ENCODE measurements around the gene MYO6.
A peak's percentile ranks its signal among the peaks of the same experiment; 100 is the strongest.
"Not testable (repeated sequence)": the region's sequence is repeated elsewhere in the genome, so short reads cannot be mapped to it uniquely, and the experiment has no call there.

MYO6 gene

GRCh38 chr6:75884822-75885221 lies 135.8 kb downstream of the MYO6 start:
- DNase-seq (ENCODE audit: low spot score) = no peak

- no peak for DNase-seq (ENCODE audit: low spot score)
Observed at GRCh38 chr6:75892384-75892783, 143.3 kb downstream of the MYO6 start.

- peak; percentile 65 for DNase-seq (ENCODE audit: low spot score)
Observed at GRCh38 chr6:75893058-75893775, 144.2 kb downstream of the MYO6 start.

GRCh38 chr6:75893776-75894152 lies 144.7 kb downstream of the MYO6 start:
- no peak for DNase-seq (ENCODE audit: low spot score)

- no peak for DNase-seq (ENCODE audit: low spot score)
Observed at GRCh38 chr6:75896526-75896925, 147.5 kb downstream of the MYO6 start.

GRCh38 chr6:75900216-75900615 lies 151.2 kb downstream of the MYO6 start:
- not testable (repeated sequence) for DNase-seq (ENCODE audit: low spot score)

GRCh38 chr6:75905129-75905528 lies 156.1 kb downstream of the MYO6 start:
- not testable (repeated sequence) for DNase-seq (ENCODE audit: low spot score)

GRCh38 chr6:75906871-75907270 lies 157.8 kb downstream of the MYO6 start:
- DNase-seq (ENCODE audit: low spot score) = no peak

- DNase-seq (ENCODE audit: low spot score) = no peak
Observed at GRCh38 chr6:75907444-75907843, 158.4 kb downstream of the MYO6 start.

GRCh38 chr6:75913040-75913439 lies 164.0 kb downstream of the MYO6 start:
- no peak for DNase-seq (ENCODE audit: low spot score)

GRCh38 chr6:75922226-75922625 lies 173.2 kb downstream of the MYO6 start:
- DNase-seq (ENCODE audit: low spot score) = no peak

- no peak for DNase-seq (ENCODE audit: low spot score)
Observed at GRCh38 chr6:75926293-75927168, 177.5 kb downstream of the MYO6 start.

- DNase-seq (ENCODE audit: low spot score) = no peak
Observed at GRCh38 chr6:75931011-75931680, 182.1 kb downstream of the MYO6 start.

GRCh38 chr6:75932067-75932466 lies 183.0 kb downstream of the MYO6 start:
- peak; percentile 48 for DNase-seq (ENCODE audit: low spot score)

- DNase-seq (ENCODE audit: low spot score) = no peak
Observed at GRCh38 chr6:75933387-75933975, 184.4 kb downstream of the MYO6 start.

- DNase-seq (ENCODE audit: low spot score) = peak; percentile 78
Observed at GRCh38 chr6:75934643-75935472, 185.8 kb downstream of the MYO6 start.

- DNase-seq (ENCODE audit: low spot score) = no peak
Observed at GRCh38 chr6:75935473-75935793, 186.4 kb downstream of the MYO6 start.

GRCh38 chr6:75936682-75937081 lies 187.6 kb downstream of the MYO6 start:
- DNase-seq (ENCODE audit: low spot score) = no peak

- no peak for DNase-seq (ENCODE audit: low spot score)
Observed at GRCh38 chr6:75937846-75938245, 188.8 kb downstream of the MYO6 start.

GRCh38 chr6:75940564-75940963 lies 191.5 kb downstream of the MYO6 start:
- no peak for DNase-seq (ENCODE audit: low spot score)

- no peak for DNase-seq (ENCODE audit: low spot score)
Observed at GRCh38 chr6:75941509-75941908, 192.5 kb downstream of the MYO6 start.

Data from SK-N-DZ (cell line).